PC-9 (cell line): ENCODE results near the gene MICAL3.

Source experiments
- CTCF ChIP-seq: fragments of 200-600 bp; sonication (generic); conservative IDR thresholded peaks from 2 replicates; pipeline ENCODE4 v1.6.1; 2017; ENCODE audit warnings: mixed run types, antibody characterized with exemption, mild to moderate bottlenecking, moderate library complexity
- EZH2 ChIP-seq: fragments of 200-600 bp; sonication (generic); IDR thresholded peaks from 2 replicates; pipeline ENCODE4 v1.8.0; 2017; ENCODE audit warnings: antibody characterized with exemption, low read depth

- TF ChIP-seq EZH2: no peak
- no peak for TF ChIP-seq CTCF
These were observed 669 bp downstream of the MICAL3 start for GRCh38 chr22:18023509-18024275.
